Measurements from ENCODE around the gene CCDC148. TPM values are rescaled to one million over a fixed set of nuclear protein-coding genes. Genes with fewer than 3 reads are reported as not detected.

CCDC148 gene
- total and polyA plus RNA-seq, 4 donors = 0.02 to 0.42 (median 0.31) TPM

- no peaks in the 10 kb centered on the region for H3K9me3 ChIP-seq (ENCODE audit: control insufficient read depth in 4 of 4, low read length in 3 of 4)
- no peak for DNase-seq (ENCODE audit: low spot score)
- H3K9ac ChIP-seq (ENCODE audit: low read depth in 1 of 2, low read length in 2 of 2) = no peak overlapping the region
- H3K27ac ChIP-seq (ENCODE audit: low read depth in 1 of 2, low read length in 2 of 2) = no peak overlapping the region
- TF ChIP-seq RAD21 (IDR thresholded peaks at IDR 0.05) = no peak
- no peak for TF ChIP-seq ZBTB33 (IDR thresholded peaks at IDR 0.05)
- no peak for TF ChIP-seq FOXA2 (IDR thresholded peaks at IDR 0.05)
- TF ChIP-seq JUND (IDR thresholded peaks at IDR 0.05) = no peak
- TF ChIP-seq REST (IDR thresholded peaks at IDR 0.05) = no peak
- TF ChIP-seq MAX (IDR thresholded peaks at IDR 0.05) = no peak
- TF ChIP-seq SP1 (IDR thresholded peaks at IDR 0.05) = no peak
- TF ChIP-seq TAF1 (conservative IDR thresholded peaks at IDR 0.05) = no peak
- TF ChIP-seq RXRA (IDR thresholded peaks at IDR 0.05) = no peak
- TF ChIP-seq HNF4A (conservative IDR thresholded peaks at IDR 0.05) = no peak
- TF ChIP-seq GABPA (IDR thresholded peaks at IDR 0.05 in 1 of 2, conservative IDR thresholded peaks at IDR 0.05 in 1 of 2) = no peak
- TF ChIP-seq NR2F2 (IDR thresholded peaks at IDR 0.05) = no peak
- no peak for TF ChIP-seq CTCF (IDR thresholded peaks at IDR 0.05; ENCODE audit: low read depth, low read length, missing input control)
- TF ChIP-seq YY1 (IDR thresholded peaks at IDR 0.05) = no peak
- no peak for TF ChIP-seq EGR1 (IDR thresholded peaks at IDR 0.05; ENCODE audit: low read depth in 2 of 2)
- no peak for TF ChIP-seq FOXA1 (IDR thresholded peaks at IDR 0.05)
- no peak for TF ChIP-seq HNF4G (IDR thresholded peaks at IDR 0.05)
- TF ChIP-seq ATF3 (IDR thresholded peaks at IDR 0.05) = no peak
- no peak overlapping the region for H3K4me3 ChIP-seq (ENCODE audit: low read depth in 1 of 3, low read length in 3 of 3)
- H3K4me1 ChIP-seq (ENCODE audit: control insufficient read depth in 4 of 4, insufficient read depth in 4 of 4, low read length in 3 of 4) = no peaks in the 10 kb centered on the region
- WGBS = 93% methylated on average over 2 of the region's 2 CpGs
- no peaks in the 10 kb centered on the region for H3K36me3 ChIP-seq (ENCODE audit: control insufficient read depth in 4 of 4, insufficient read depth in 3 of 4, low read depth in 1 of 4, low read length in 3 of 4)
- H3K27me3 ChIP-seq (ENCODE audit: control insufficient read depth in 4 of 4, insufficient read depth in 4 of 4, low read length in 3 of 4) = no peaks in the 10 kb centered on the region
Measured at GRCh38 chr2:158305501-158305900, 151.1 kb downstream of the CCDC148 start.
